Stimulated activated CD8-positive, alpha-beta memory T cell treated with anti-CD3 and anti-CD28 coated beads, Interleukin-12 subunit alpha, Interleukin-12 subunit beta, amount 100 ng/mL, for 1 hour (primary cell): ENCODE data around the gene PDIA6.

Source experiments
- DNase-seq: peaks from one replicate; pipeline ENCODE4 v3.0.0-alpha.2; 2020; ENCODE audit warnings: low read depth

Gene PDIA6

GRCh38 chr2:10764096-10764785, 48.3 kb downstream of the PDIA6 start:
- no peak for DNase-seq

GRCh38 chr2:10763461-10763800, 49.2 kb downstream of the PDIA6 start:
- no peak for DNase-seq

- DNase-seq: no peak
Observed at GRCh38 chr2:10762651-10763460, 49.7 kb downstream of the PDIA6 start.

GRCh38 chr2:10761591-10761990, 51.0 kb downstream of the PDIA6 start:
- no peak for DNase-seq

- no peak for DNase-seq
Observed at GRCh38 chr2:10760794-10761504, 51.6 kb downstream of the PDIA6 start.

GRCh38 chr2:10759151-10759714, 53.4 kb downstream of the PDIA6 start:
- no peak for DNase-seq

GRCh38 chr2:10757814-10758286, 54.7 kb downstream of the PDIA6 start:
- no peak for DNase-seq

GRCh38 chr2:10755621-10756020, 57.0 kb downstream of the PDIA6 start:
- no peak for DNase-seq

- no peak for DNase-seq
Observed at GRCh38 chr2:10753876-10754275, 58.7 kb downstream of the PDIA6 start.

- no peak for DNase-seq
Observed at GRCh38 chr2:10753156-10753555, 59.4 kb downstream of the PDIA6 start.

GRCh38 chr2:10752236-10752635, 60.3 kb downstream of the PDIA6 start:
- no peak for DNase-seq

GRCh38 chr2:10750610-10751009, 62.0 kb downstream of the PDIA6 start:
- no peak for DNase-seq

- no peak for DNase-seq
Observed at GRCh38 chr2:10742666-10743065, 69.9 kb downstream of the PDIA6 start.

GRCh38 chr2:10741139-10741538, 71.4 kb downstream of the PDIA6 start:
- DNase-seq: no peak

- no peak for DNase-seq
Observed at GRCh38 chr2:10740226-10740625, 72.4 kb downstream of the PDIA6 start.

GRCh38 chr2:10738192-10738591, 74.4 kb downstream of the PDIA6 start:
- no peak for DNase-seq

GRCh38 chr2:10733980-10734379, 78.6 kb downstream of the PDIA6 start:
- DNase-seq: no peak

GRCh38 chr2:10733566-10733925, 79.0 kb downstream of the PDIA6 start:
- DNase-seq: no peak
